ENCODE measurements around the gene BCL2L1.

DNA sequence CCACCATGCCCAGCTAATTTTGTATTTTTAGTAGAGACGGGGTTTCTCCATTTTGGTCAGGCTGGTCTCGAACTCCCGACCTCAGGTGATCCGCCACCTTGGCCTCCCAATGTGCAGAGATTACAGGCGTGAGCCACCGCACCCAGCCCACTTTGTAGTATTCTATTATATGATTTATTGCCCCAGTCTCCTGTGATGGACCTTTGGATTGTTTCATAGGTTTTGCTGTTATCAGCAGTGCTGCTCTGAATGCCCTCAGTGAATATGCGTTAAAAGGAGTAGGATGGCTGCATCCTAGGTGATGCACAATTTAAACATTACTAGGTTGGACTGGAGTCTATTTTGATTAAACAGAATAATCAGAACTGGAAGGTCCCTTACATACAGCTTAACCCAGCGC is 107.3 kb downstream of the BCL2L1 start:
- TF ChIP-seq, protein P1, sequence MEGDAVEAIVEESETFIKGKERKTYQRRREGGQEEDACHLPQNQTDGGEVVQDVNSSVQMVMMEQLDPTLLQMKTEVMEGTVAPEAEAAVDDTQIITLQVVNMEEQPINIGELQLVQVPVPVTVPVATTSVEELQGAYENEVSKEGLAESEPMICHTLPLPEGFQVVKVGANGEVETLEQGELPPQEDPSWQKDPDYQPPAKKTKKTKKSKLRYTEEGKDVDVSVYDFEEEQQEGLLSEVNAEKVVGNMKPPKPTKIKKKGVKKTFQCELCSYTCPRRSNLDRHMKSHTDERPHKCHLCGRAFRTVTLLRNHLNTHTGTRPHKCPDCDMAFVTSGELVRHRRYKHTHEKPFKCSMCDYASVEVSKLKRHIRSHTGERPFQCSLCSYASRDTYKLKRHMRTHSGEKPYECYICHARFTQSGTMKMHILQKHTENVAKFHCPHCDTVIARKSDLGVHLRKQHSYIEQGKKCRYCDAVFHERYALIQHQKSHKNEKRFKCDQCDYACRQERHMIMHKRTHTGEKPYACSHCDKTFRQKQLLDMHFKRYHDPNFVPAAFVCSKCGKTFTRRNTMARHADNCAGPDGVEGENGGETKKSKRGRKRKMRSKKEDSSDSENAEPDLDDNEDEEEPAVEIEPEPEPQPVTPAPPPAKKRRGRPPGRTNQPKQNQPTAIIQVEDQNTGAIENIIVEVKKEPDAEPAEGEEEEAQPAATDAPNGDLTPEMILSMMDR (IDR thresholded peaks at IDR 0.05; ENCODE audit: low read length) = no peak
- TF ChIP-seq EZH2 (IDR thresholded peaks at IDR 0.05; ENCODE audit: borderline replicate concordance, low read length) = no peak

Measured in OCI-LY1 (cell line).